Osteocyte (in vitro differentiated cells): ENCODE data around the gene LYZL1. TPM values are rescaled to one million over a fixed set of nuclear protein-coding genes. Genes with fewer than 3 reads are reported as not detected.
A peak's percentile ranks its signal among the peaks of the same experiment; 100 is the strongest.
"Not testable (repeated sequence)": the region's sequence is repeated elsewhere in the genome, so short reads cannot be mapped to it uniquely, and the experiment has no call there.

Source experiments
- DNase-seq: peaks from one replicate; pipeline ENCODE4 v3.0.0; 2021; ENCODE audit warnings: mixed read lengths; ENCODE audit not compliant: unreplicated experiment; ENCODE audit errors: extremely low spot score
- H3K27ac Mint-ChIP-seq: one replicate; pipeline ENCODE4 v1.8.0; 2021; ENCODE audit warnings: mild to moderate bottlenecking, mixed read lengths; ENCODE audit not compliant: unreplicated experiment
- H3K27me3 Mint-ChIP-seq: one replicate; pipeline ENCODE4 v1.8.0; 2021; ENCODE audit warnings: mixed read lengths; ENCODE audit not compliant: unreplicated experiment
- H3K36me3 Mint-ChIP-seq: one replicate; pipeline ENCODE4 v1.8.0; 2021; ENCODE audit warnings: mixed read lengths; ENCODE audit not compliant: unreplicated experiment
- H3K4me1 Mint-ChIP-seq: one replicate; pipeline ENCODE4 v1.8.0; 2021; ENCODE audit warnings: mixed read lengths; ENCODE audit not compliant: unreplicated experiment
- H3K4me3 Mint-ChIP-seq: one replicate; pipeline ENCODE4 v1.8.0; 2021; ENCODE audit warnings: mild to moderate bottlenecking, moderate library complexity, mixed read lengths; ENCODE audit not compliant: unreplicated experiment
- H3K9me3 Mint-ChIP-seq: one replicate; pipeline ENCODE4 v1.8.0; 2021; ENCODE audit warnings: mixed read lengths; ENCODE audit not compliant: unreplicated experiment
- total RNA-seq: library from RNA; stranded (reverse); gene quantifications from 2 replicates; pipeline ENCODE4 v1.2.1, GENCODE V29; 2021
- TF ChIP-seq, protein P1 (sequence below): fragments of 200-600 bp; sonication (generic); IDR thresholded peaks from 2 replicates; pipeline ENCODE4 v1.5.0; 2021; ENCODE audit warnings: antibody characterized with exemption, mild to moderate bottlenecking, moderate library complexity

LYZL1 gene
- total RNA-seq, 1 donor from 2014 or later, result not detected

- H3K4me1 Mint-ChIP-seq, result peaks cover 5% of the 10 kb centered on the region
- no peak overlapping the region for H3K27ac Mint-ChIP-seq
- TF ChIP-seq, protein P1, sequence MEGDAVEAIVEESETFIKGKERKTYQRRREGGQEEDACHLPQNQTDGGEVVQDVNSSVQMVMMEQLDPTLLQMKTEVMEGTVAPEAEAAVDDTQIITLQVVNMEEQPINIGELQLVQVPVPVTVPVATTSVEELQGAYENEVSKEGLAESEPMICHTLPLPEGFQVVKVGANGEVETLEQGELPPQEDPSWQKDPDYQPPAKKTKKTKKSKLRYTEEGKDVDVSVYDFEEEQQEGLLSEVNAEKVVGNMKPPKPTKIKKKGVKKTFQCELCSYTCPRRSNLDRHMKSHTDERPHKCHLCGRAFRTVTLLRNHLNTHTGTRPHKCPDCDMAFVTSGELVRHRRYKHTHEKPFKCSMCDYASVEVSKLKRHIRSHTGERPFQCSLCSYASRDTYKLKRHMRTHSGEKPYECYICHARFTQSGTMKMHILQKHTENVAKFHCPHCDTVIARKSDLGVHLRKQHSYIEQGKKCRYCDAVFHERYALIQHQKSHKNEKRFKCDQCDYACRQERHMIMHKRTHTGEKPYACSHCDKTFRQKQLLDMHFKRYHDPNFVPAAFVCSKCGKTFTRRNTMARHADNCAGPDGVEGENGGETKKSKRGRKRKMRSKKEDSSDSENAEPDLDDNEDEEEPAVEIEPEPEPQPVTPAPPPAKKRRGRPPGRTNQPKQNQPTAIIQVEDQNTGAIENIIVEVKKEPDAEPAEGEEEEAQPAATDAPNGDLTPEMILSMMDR, result no peak
- no peak overlapping the region for H3K4me3 Mint-ChIP-seq
- no peaks in the 10 kb centered on the region for H3K9me3 Mint-ChIP-seq
- no peaks in the 10 kb centered on the region for H3K36me3 Mint-ChIP-seq
- DNase-seq, result no peak
- peaks cover 51% of the 10 kb centered on the region for H3K27me3 Mint-ChIP-seq
Observed at GRCh38 chr10:29329420-29329819, 40.5 kb downstream of the LYZL1 start.

DNA sequence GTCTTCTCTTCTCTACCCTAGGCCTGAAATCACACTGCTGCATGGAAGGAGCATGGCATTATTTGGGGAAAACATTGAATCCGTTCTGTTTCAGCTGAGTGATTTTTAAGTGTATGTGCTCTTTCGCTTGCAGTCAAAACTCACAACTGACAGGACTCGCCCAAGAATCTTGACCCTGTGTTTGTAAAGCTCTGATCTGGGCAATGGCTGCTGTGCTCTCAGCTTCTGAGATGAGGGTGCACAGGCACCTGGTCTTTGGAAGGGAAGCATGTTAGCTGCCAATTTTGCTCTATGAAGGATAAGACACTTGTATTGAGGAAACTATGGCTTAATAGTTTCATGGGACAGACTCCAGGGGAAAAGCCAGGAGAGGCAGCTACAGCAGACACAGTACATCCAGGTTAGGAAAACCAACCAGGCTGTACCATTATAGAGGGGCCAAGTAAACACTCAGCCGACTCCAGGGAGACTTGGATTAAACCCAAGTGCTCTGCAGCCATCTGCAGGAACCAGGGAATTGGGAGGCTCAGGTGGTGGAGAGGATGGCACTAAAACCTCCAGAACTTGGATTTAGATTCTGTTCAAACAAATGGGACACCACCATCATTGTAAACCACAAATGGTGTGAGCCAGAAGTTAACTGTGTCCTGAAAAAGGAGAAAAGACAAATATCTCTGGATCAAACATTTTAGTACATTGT is 43.3 kb downstream of the LYZL1 start:
- H3K27ac Mint-ChIP-seq, result no peak overlapping the region
- H3K36me3 Mint-ChIP-seq, result no peaks in the 10 kb centered on the region
- no peaks in the 10 kb centered on the region for H3K9me3 Mint-ChIP-seq
- no peak overlapping the region for H3K4me3 Mint-ChIP-seq
- no peaks in the 10 kb centered on the region for H3K4me1 Mint-ChIP-seq
- DNase-seq, result no peak
- TF ChIP-seq, protein P1, result no peak
- peaks cover 49% of the 10 kb centered on the region for H3K27me3 Mint-ChIP-seq

DNA sequence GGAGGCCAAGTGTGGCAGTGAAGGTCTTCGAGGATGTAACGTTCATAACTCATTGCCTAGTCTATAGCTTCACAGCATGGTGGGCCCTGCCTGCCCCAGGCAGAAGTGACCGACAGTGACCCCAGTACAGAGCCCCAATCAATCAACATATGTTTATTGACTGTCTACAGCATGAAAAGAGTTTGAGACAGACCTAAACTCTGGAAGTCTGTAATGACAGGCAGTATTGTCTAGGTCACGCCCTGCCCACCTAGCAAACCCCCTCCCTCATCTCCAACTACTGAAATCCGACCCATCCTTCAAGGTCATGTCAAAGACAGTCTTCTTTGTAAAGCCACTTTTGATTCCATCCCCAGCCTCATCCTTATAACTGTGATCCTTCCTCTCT is 43.9 kb downstream of the LYZL1 start:
- H3K27ac Mint-ChIP-seq, result no peak overlapping the region

GRCh38 chr10:29337526-29337925 is 48.7 kb downstream of the LYZL1 start:
- not testable (repeated sequence) for H3K4me1 Mint-ChIP-seq

More for the DNA sequence above, 43.9 kb downstream of the LYZL1 start:
- H3K36me3 Mint-ChIP-seq, result no peaks in the 10 kb centered on the region
- TF ChIP-seq, protein P1, result no peak
- H3K27me3 Mint-ChIP-seq, result peaks cover 45% of the 10 kb centered on the region
- H3K4me3 Mint-ChIP-seq, result no peak overlapping the region
- no peaks in the 10 kb centered on the region for H3K4me1 Mint-ChIP-seq
- no peak for DNase-seq
- H3K9me3 Mint-ChIP-seq, result no peaks in the 10 kb centered on the region

GRCh38 chr10:29343607-29344038 is 54.8 kb downstream of the LYZL1 start:
- Mint-ChIP-seq H3K4me1 (no peaks in the 10 kb centered on the region), H3K4me3 (no peak overlapping the region), H3K27ac (no peak overlapping the region), H3K36me3 (peaks cover 5% of the 10 kb centered on the region), H3K9me3 (peaks cover 14% of the 10 kb centered on the region), H3K27me3 (peaks cover 52% of the 10 kb centered on the region)
- peak; percentile 69 for DNase-seq
- TF ChIP-seq, protein P1, result no peak

More at GRCh38 chr10:29337526-29337925, 48.7 kb downstream of the LYZL1 start:
- H3K36me3 Mint-ChIP-seq, DNase-seq, H3K9me3 Mint-ChIP-seq, H3K27ac Mint-ChIP-seq, H3K4me3 Mint-ChIP-seq: not testable (repeated sequence)
- H3K27me3 Mint-ChIP-seq, result peaks cover 37% of the 10 kb centered on the region
